Activated CD4-positive, alpha-beta T cell treated with anti-CD3 and anti-CD28 coated beads for 36 hours (primary cell): ENCODE data around the gene FAM120C. TPM values are rescaled to one million over a fixed set of nuclear protein-coding genes. Genes with fewer than 3 reads are reported as not detected.

Experiments used
- ATAC-seq: fragments of 200-7000 bp; cut with Tn5 transposase; one replicate; pipeline ENCODE4 v1.10.0; 2021; ENCODE audit warnings: mild to moderate bottlenecking, moderate library complexity
- CTCF ChIA-PET: fragments of 350-600 bp; sonication (Branson Sonifier 250); formaldehyde crosslinking; loops from one replicate; lab custom pipeline; 2021; ENCODE audit warnings: antibody characterized with exemption; lab: Charles Lee
- POLR2A ChIA-PET: fragments of 350-600 bp; sonication (Branson Sonifier 250); formaldehyde crosslinking; loops from one replicate; lab custom pipeline; 2021; ENCODE audit warnings: antibody characterized with exemption, inconsistent platforms; lab: Charles Lee
- DNase-seq: peaks from one replicate; pipeline ENCODE4 v3.0.0-alpha.2; 2020
- H3K27ac Mint-ChIP-seq: one replicate; pipeline ENCODE4 v1.8.0; 2021; ENCODE audit warnings: mixed read lengths
- H3K27me3 Mint-ChIP-seq: one replicate; pipeline ENCODE4 v1.8.0; 2021; ENCODE audit warnings: mixed read lengths
- H3K36me3 Mint-ChIP-seq: one replicate; pipeline ENCODE4 v1.8.0; 2021; ENCODE audit warnings: low read depth, mixed read lengths
- H3K4me1 Mint-ChIP-seq: one replicate; pipeline ENCODE4 v1.8.0; 2021; ENCODE audit warnings: mixed read lengths
- H3K4me3 Mint-ChIP-seq: one replicate; pipeline ENCODE4 v1.8.0; 2021; ENCODE audit warnings: mild to moderate bottlenecking, moderate library complexity, mixed read lengths
- H3K9me3 Mint-ChIP-seq: one replicate; pipeline ENCODE4 v1.8.0; 2021; ENCODE audit warnings: low read depth, mixed read lengths
- intact Hi-C, 2 experiments: fragments of 100-400 bp; cut with DNase I in 1 of 2; cut with micrococcal nuclease in 1 of 2; formaldehyde crosslinking; loops; one replicate each; pipeline versions ENCODE4 v1.14.2 to v1.15.1; 2022 to 2024; cut with DNase I, micrococcal nuclease
- total RNA-seq, 2 experiments: library from RNA; stranded (reverse); gene quantifications; one replicate each; pipeline ENCODE4 v1.2.3, GENCODE V29; 2021

Gene FAM120C
- total RNA-seq, 2 experiments from 2014 or later: 6.6 to 8.3 TPM

- peaks cover 6% of the 10 kb centered on the region for H3K36me3 Mint-ChIP-seq
- intact Hi-C loops: no loop called here
- no peaks in the 10 kb centered on the region for H3K4me1 Mint-ChIP-seq
- ATAC-seq: no peak
- no peak for DNase-seq
- H3K27me3 Mint-ChIP-seq: no peaks in the 10 kb centered on the region
- CTCF ChIA-PET: no interaction called here
- POLR2A ChIA-PET: no interaction called here
- no peak overlapping the region for H3K4me3 Mint-ChIP-seq
- no peak overlapping the region for H3K27ac Mint-ChIP-seq
- H3K9me3 Mint-ChIP-seq: no peaks in the 10 kb centered on the region
Observed at GRCh38 chrX:54157561-54157960, 25.5 kb downstream of the FAM120C start.

GRCh38 chrX:54134269-54134668, 48.8 kb downstream of the FAM120C start:
- no peaks in the 10 kb centered on the region for H3K9me3 Mint-ChIP-seq
- POLR2A ChIA-PET: no interaction called here
- H3K4me3 Mint-ChIP-seq: no peak overlapping the region
- H3K27ac Mint-ChIP-seq: no peak overlapping the region
- ATAC-seq: no peak
- intact Hi-C loops: no loop called here
- no peaks in the 10 kb centered on the region for H3K4me1 Mint-ChIP-seq
- no peak for DNase-seq
- CTCF ChIA-PET: no interaction called here
- no peaks in the 10 kb centered on the region for H3K27me3 Mint-ChIP-seq
- peaks cover 21% of the 10 kb centered on the region for H3K36me3 Mint-ChIP-seq

- CTCF ChIA-PET: no interaction called here
Observed at GRCh38 chrX:54116391-54116790, 66.7 kb downstream of the FAM120C start.

GRCh38 chrX:54093571-54093970, 89.5 kb downstream of the FAM120C start:
- Mint-ChIP-seq H3K9me3 (no peaks in the 10 kb centered on the region), H3K4me1 (no peaks in the 10 kb centered on the region), H3K36me3 (no peaks in the 10 kb centered on the region), H3K27ac (no peak overlapping the region), H3K4me3 (no peak overlapping the region), H3K27me3 (no peaks in the 10 kb centered on the region)
- ATAC-seq (no peak), DNase-seq (no peak)
- intact Hi-C loops: no loop called here
- POLR2A ChIA-PET: no interaction called here
- CTCF ChIA-PET: no interaction called here

More at GRCh38 chrX:54116391-54116790, 66.7 kb downstream of the FAM120C start:
- Mint-ChIP-seq H3K36me3 (peaks cover 3% of the 10 kb centered on the region), H3K27me3 (no peaks in the 10 kb centered on the region), H3K4me1 (no peaks in the 10 kb centered on the region), H3K27ac (no peak overlapping the region), H3K4me3 (no peak overlapping the region), H3K9me3 (no peaks in the 10 kb centered on the region)
- POLR2A ChIA-PET: no interaction called here
- no peak for DNase-seq
- ATAC-seq: no peak
- intact Hi-C loops: no loop called here

GRCh38 chrX:54093159-54093558, 89.9 kb downstream of the FAM120C start:
- POLR2A ChIA-PET: no interaction called here
- no peaks in the 10 kb centered on the region for H3K27me3 Mint-ChIP-seq
- DNase-seq: no peak
- CTCF ChIA-PET: no interaction called here
- H3K36me3 Mint-ChIP-seq: no peaks in the 10 kb centered on the region
- no peak for ATAC-seq
- intact Hi-C loops: no loop called here
- H3K4me3 Mint-ChIP-seq: no peak overlapping the region
- H3K9me3 Mint-ChIP-seq: no peaks in the 10 kb centered on the region
- no peaks in the 10 kb centered on the region for H3K4me1 Mint-ChIP-seq
- no peak overlapping the region for H3K27ac Mint-ChIP-seq

- intact Hi-C loops: no loop called here
- POLR2A ChIA-PET: no interaction called here
Observed at GRCh38 chrX:54090880-54091279, 92.2 kb downstream of the FAM120C start.

GRCh38 chrX:54089191-54089590, 93.9 kb downstream of the FAM120C start:
- H3K36me3 Mint-ChIP-seq: peaks cover 2% of the 10 kb centered on the region
- H3K9me3 Mint-ChIP-seq: no peaks in the 10 kb centered on the region
- H3K4me3 Mint-ChIP-seq: no peak overlapping the region
- no peaks in the 10 kb centered on the region for H3K27me3 Mint-ChIP-seq
- CTCF ChIA-PET: no interaction called here
- intact Hi-C loops: no loop called here
- H3K27ac Mint-ChIP-seq: no peak overlapping the region
- ATAC-seq: no peak
- H3K4me1 Mint-ChIP-seq: no peaks in the 10 kb centered on the region
- DNase-seq: no peak
- POLR2A ChIA-PET: no interaction called here

More at GRCh38 chrX:54090880-54091279, 92.2 kb downstream of the FAM120C start:
- Mint-ChIP-seq H3K27me3 (no peaks in the 10 kb centered on the region), H3K4me1 (no peaks in the 10 kb centered on the region), H3K4me3 (no peak overlapping the region), H3K27ac (no peak overlapping the region), H3K9me3 (no peaks in the 10 kb centered on the region), H3K36me3 (no peaks in the 10 kb centered on the region)
- DNase-seq (no peak), ATAC-seq (no peak)
- CTCF ChIA-PET: interaction anchor here (0.5 to 0.7 kb wide), 2 partner anchors 27 to 421 kb away, joined by 3 read pairs; no protein-coding TSS in a partner anchor

- ChIA-PET CTCF (interaction anchor here (0.5 kb wide), 1 partner anchor 403 kb away, joined by 3 read pairs; no protein-coding TSS in a partner anchor), POLR2A (no interaction called here)
- no peaks in the 10 kb centered on the region for H3K9me3 Mint-ChIP-seq
- no peak for DNase-seq
- intact Hi-C loops: no loop called here
- H3K36me3 Mint-ChIP-seq: peaks cover 2% of the 10 kb centered on the region
- no peaks in the 10 kb centered on the region for H3K27me3 Mint-ChIP-seq
- no peak overlapping the region for H3K4me3 Mint-ChIP-seq
- ATAC-seq: no peak
- H3K27ac Mint-ChIP-seq: no peak overlapping the region
- no peaks in the 10 kb centered on the region for H3K4me1 Mint-ChIP-seq
Observed at GRCh38 chrX:54087661-54088060, 95.4 kb downstream of the FAM120C start.

GRCh38 chrX:54085666-54086065, 97.4 kb downstream of the FAM120C start:
- POLR2A ChIA-PET: interaction anchor here (0.7 kb wide), 1 partner anchor 143 kb away, joined by 8 read pairs; no protein-coding TSS in a partner anchor
- CTCF ChIA-PET: no interaction called here
- no peak overlapping the region for H3K27ac Mint-ChIP-seq
- no peaks in the 10 kb centered on the region for H3K4me1 Mint-ChIP-seq
- H3K36me3 Mint-ChIP-seq: peaks cover 2% of the 10 kb centered on the region
- ATAC-seq (no peak), DNase-seq (no peak)
- no peaks in the 10 kb centered on the region for H3K9me3 Mint-ChIP-seq
- no peaks in the 10 kb centered on the region for H3K27me3 Mint-ChIP-seq
- H3K4me3 Mint-ChIP-seq: no peak overlapping the region
- intact Hi-C loops: no loop called here

GRCh38 chrX:54076903-54077302, 106.2 kb downstream of the FAM120C start:
- intact Hi-C loops: no loop called here
- ChIA-PET CTCF (interaction anchor here (0.8 kb wide), 1 partner anchor 168 kb away, joined by 3 read pairs; no protein-coding TSS in a partner anchor), POLR2A (interaction anchor here (0.6 kb wide), 1 partner anchor 18 kb away, joined by 6 read pairs; no protein-coding TSS in a partner anchor)
- no peaks in the 10 kb centered on the region for H3K4me1 Mint-ChIP-seq
- no peak overlapping the region for H3K27ac Mint-ChIP-seq
- H3K9me3 Mint-ChIP-seq: no peaks in the 10 kb centered on the region
- H3K36me3 Mint-ChIP-seq: peaks cover 3% of the 10 kb centered on the region
- DNase-seq (no peak), ATAC-seq (no peak)
- H3K27me3 Mint-ChIP-seq: no peaks in the 10 kb centered on the region
- no peak overlapping the region for H3K4me3 Mint-ChIP-seq

GRCh38 chrX:54074826-54075225, 108.2 kb downstream of the FAM120C start:
- intact Hi-C loops: no loop called here
- CTCF ChIA-PET: interaction anchor here (0.9 kb wide), 1 partner anchor 8 kb away, joined by 3 read pairs; no protein-coding TSS in a partner anchor
- Mint-ChIP-seq H3K4me1 (no peaks in the 10 kb centered on the region), H3K9me3 (no peaks in the 10 kb centered on the region), H3K27ac (no peak overlapping the region), H3K36me3 (peaks cover 3% of the 10 kb centered on the region), H3K27me3 (no peaks in the 10 kb centered on the region), H3K4me3 (no peak overlapping the region)
- POLR2A ChIA-PET: no interaction called here
- ATAC-seq: no peak
- DNase-seq: no peak

- no peak overlapping the region for H3K4me3 Mint-ChIP-seq
- H3K9me3 Mint-ChIP-seq: no peaks in the 10 kb centered on the region
- ATAC-seq (no peak), DNase-seq (no peak)
- H3K27me3 Mint-ChIP-seq: no peaks in the 10 kb centered on the region
- no peaks in the 10 kb centered on the region for H3K36me3 Mint-ChIP-seq
- no peak overlapping the region for H3K27ac Mint-ChIP-seq
- POLR2A ChIA-PET: no interaction called here
- CTCF ChIA-PET: no interaction called here
- intact Hi-C loops: no loop called here
- H3K4me1 Mint-ChIP-seq: no peaks in the 10 kb centered on the region
Observed at GRCh38 chrX:54067766-54068165, 115.3 kb downstream of the FAM120C start.
